CD4-positive, alpha-beta T cell treated with Interleukin-12 subunit alpha and Interleukin-12 subunit beta, for 1 hour (primary cell): Measurements from ENCODE around the gene ZBTB7C.

Source experiments
- DNase-seq: peaks from one replicate; pipeline ENCODE4 v3.0.0-alpha.2; 2020

Gene ZBTB7C

GRCh38 chr18:48073211-48073930, 335.8 kb downstream of the ZBTB7C start:
- DNase-seq: no peak

DNA sequence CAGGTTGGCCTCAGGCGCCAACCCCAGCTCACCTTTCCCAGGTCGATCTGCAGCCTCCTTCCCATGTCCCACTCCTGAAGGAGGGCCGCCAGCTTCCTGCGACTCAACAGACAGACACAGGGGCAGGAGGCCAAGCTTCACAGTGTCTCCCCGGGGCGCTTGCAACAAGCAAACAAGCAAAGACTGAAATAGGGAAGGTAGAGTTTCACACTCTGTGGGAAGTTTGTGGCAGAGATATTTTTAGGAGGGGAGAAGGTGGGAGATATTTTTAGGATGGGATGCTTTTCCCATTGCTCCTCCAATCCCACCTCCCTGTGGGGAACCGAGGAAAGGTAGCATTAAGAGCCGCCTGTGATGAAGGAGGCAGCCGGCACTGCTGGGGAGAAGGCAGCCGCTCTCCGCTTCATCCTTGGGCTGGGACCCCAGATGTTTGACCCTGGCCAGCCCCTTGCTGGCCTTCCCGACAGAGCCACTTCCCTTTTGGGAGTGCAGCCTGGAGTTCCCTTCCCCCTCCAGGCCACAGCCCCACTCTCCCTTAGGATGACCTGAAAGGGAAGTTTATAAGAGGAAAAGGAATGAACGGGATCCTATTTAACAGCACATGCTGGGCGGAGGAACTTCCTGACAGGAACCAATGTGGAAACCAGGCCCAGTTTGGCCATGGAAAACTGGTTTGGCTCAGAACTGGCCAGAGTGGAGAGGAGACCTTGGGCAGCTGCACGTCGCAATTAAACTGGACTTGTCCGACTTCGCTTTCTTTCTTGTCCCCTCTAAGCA, 336.6 kb downstream of the ZBTB7C start:
- no peak for DNase-seq

DNA sequence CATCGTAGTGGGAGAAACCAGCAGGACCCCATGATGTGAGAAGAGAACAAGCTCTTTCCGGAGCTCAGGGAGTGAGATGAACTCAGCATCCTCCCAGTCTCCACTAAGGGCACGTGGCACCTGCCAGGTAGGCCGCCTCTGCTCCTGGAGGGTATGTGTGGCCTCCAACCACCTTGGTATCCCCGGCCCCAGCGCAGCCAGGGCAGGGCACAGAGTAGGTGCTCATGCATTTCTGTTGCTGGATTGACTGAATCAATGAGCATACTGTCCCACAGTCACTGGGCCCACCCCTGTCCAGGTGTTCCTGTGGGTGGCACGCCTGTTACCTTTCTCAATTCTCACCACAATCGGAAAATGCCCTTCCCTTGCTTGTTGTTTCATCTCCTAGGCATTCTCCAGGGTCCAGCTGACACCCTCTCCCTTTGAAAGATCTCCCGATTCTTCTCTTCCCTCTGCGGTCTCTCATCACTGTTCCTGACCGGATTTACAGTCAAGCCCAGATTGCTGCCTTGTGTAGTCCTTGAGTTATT, 340.2 kb downstream of the ZBTB7C start:
- no peak for DNase-seq

GRCh38 chr18:48066225-48066652, 342.9 kb downstream of the ZBTB7C start:
- DNase-seq: no peak

GRCh38 chr18:48065601-48065995, 343.6 kb downstream of the ZBTB7C start:
- no peak for DNase-seq

GRCh38 chr18:48064978-48065600, 344.1 kb downstream of the ZBTB7C start:
- DNase-seq: no peak

- DNase-seq: no peak
Observed at GRCh38 chr18:48061781-48062570, 347.2 kb downstream of the ZBTB7C start.

DNA sequence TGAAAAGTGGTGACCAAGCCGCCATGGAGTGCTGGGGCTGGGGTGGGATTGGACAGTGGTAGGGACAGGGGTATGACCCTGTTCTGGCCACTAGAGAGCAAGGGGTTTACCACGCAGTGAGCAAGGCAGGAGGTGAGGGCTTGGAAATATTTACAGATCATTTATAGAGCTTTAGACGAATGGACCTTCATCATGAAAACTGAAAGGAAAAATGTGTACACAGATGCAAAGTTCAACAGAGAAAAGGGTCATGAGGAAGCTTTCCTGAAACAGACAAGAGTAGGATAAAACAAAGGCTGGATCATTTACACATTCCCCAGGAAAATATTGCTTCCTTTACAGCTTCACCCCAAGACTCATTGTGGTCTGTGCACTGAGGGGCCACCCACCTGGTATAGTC, 348.2 kb downstream of the ZBTB7C start:
- DNase-seq: no peak

DNA sequence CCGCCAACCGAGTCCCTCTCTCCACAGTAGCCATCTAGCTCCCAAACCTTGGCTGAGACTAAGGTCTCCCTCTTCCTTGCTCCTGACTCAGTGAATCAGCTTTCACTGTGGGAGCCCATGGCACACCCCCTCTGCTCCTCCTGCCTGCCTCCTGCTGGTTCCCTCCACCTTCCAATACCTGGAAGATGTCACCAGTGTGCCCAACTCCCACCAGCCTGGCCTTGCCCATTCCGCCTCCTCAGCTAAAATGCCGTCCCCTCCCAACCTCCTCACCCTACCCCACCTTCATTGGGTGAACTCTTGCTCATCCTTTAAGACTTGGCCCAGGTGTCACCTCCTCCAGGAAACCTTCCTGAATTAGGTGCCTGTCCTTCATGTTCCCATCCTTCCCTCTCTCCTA, 348.8 kb downstream of the ZBTB7C start:
- DNase-seq: no peak

- DNase-seq: no peak
Observed at GRCh38 chr18:48059455-48060010, 349.6 kb downstream of the ZBTB7C start.

DNA sequence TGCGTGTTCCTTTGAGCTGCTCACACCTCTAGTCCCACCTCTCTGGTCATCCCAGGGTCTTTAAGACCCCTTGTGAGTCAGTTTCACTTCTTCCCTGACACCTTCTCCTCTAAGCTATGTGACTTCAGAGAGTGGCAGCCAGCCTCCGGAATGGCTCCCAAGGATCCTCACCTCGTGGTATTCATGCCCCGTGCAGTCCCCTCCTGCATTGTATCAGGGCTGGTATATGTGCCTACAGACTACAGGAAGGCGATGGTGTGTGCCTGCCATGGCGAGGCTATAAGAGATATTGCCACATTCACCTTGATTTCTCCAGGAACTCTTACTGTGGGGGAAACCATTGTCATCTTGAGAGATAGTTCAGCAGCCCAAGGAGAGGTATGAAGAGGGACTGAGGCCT, 350.7 kb downstream of the ZBTB7C start:
- no peak for DNase-seq

- no peak for DNase-seq
Observed at GRCh38 chr18:48057018-48057417, 352.2 kb downstream of the ZBTB7C start.

GRCh38 chr18:48055351-48055750, 353.8 kb downstream of the ZBTB7C start:
- DNase-seq: no peak

DNA sequence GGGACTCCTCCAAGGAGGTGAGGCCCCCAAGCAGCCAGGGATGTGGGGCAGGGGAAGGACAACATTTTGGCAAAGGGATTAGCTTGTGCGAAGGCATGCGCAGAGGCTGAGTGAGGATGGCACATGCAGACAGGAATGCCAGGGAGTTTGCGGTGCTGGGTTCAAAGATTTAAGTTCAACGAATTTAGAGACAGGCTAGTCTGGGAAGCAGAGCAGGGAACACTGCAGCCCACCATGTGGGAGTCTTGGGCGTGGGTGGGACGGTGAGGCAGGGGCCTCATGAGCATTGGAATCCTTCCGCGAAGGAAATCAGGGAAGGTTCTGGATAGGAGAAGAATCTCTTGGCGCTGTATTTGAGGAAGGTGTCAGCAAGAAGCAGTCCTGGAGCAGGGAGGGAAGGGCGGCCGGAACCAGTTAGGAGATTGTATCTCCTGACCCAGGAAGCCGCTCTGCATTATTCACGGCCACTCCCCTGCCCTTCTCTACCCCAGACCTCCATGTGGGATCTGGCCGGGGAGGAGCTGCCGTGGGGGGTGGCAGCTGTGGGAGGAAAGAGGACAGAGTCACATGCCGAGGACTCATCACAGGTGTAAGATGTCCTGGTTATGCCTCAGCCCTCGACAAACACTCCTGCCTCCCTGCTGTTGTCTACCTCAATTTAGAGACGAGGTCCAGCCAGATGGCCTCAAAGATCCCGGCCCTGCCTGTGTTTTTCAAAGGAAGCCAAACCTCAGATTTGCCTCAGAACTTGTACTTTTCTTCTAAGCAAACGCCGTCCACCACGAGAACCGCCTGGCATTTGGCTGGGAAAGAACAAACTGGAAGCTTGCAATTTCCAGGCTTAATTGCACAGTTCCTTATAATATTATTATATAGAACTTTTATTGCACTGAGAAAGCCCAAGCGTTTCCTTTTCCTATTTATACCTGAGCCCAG, 355.0 kb downstream of the ZBTB7C start:
- DNase-seq: no peak

DNA sequence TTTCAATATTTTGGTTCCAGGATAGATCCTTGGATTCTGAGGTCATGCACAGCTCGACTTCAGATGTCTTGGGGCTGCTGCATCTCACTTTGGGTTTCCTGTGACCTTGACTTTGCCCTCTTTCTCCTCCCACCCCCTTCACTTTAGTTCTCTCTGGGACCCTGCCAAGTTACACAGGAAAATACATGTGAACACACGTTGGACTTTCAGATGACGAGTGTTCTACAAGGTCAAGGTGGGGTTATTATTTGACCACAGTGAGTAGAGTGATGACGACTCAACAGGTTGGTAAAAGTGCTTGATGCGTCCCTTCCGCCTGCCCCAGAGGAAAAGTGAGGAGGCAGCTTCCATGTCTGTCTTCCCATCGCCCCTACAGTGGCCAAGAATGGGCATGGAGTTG, 356.3 kb downstream of the ZBTB7C start:
- no peak for DNase-seq

DNA sequence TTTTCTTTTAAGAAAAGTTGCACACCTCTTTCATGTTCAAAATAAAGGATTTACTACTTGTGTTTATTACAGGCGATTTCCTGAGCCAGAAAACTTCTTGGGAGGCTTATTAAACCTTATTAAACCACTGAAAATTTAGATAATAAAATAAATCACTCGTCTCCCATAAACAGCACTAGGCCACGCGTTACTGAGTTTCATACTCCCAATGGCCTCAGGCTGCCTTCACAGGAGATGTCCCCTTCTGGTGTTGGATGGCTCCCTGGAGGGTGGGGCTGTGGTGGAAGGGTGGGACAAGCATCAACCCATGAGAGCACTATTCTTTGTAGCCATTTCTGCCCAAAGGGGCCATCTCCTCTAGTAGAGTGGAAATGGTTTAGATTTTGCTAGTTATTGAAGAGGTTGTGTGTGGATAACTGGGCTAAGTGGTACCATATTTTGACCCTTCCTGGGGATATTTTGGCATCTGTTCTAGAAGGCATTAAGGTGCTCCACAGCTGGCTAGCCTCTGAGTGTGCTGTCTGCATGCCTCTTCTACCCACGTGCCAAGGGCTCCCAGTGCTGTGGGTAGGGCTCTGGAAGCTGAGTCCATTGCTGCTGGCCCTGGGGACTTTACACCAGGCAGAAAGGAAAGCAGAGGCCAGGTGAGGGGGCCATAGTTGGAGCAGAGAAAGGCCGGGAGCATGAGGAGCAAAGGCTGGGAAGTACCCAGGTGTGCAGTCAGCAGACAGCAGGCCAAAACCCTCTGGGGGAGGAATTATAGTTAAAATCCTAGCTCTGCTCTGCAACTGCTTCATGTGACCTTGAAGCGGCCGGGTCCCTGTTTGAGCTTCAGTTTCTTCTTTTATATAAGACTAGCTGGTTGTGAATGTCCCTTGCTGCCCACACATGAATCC, 357.0 kb downstream of the ZBTB7C start:
- no peak for DNase-seq

GRCh38 chr18:48050176-48050575, 359.0 kb downstream of the ZBTB7C start:
- DNase-seq: no peak

DNA sequence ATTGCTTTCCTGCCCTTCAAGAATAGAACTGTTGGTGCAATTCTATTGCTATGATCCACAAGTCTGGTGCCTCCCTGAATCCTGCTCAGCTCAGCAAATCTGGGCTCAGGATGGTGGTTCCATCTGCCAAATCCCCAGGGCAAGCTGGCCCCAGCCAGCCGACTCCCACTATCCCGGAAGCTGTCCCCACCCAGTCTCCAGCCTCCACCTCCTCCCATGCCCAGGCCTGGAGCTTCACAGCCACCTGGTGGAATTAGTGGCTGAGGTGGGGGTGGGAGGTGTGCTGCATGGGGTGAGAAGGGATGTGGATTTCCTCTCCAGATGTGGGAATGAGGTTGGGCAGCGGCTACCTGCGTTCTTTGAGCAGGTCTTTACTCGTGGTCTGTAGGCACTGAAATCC, 359.4 kb downstream of the ZBTB7C start:
- no peak for DNase-seq

DNA sequence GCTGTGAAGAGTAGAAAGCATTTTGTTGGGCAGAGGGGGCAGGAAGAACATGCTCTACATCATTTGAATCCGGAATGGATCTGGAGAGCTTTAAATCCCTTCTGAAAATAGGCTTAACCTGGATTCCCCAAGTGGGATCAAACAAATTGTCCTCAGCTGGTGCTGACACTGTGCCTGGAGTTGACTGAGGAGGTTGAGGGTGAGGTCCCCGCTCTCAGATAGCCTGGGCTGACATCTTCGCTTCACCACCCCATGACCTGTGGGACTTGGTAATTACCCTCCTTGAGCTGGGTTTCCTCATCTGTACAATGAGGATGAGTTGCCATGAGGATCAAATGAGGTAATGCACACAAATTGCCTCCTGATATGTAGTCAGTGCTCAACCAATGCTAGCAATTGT, 360.9 kb downstream of the ZBTB7C start:
- no peak for DNase-seq

- DNase-seq: no peak
Observed at GRCh38 chr18:48046843-48047242, 362.3 kb downstream of the ZBTB7C start.
